HG03571 (cell line): ENCODE measurements around the gene XPNPEP1.
A peak's percentile ranks its signal among the peaks of the same experiment; 100 is the strongest.

Source experiments
- ATAC-seq: cut with Tn5 transposase; IDR thresholded peaks from one replicate; pipeline ENCODE4 v1.9.1; 2021; ENCODE audit not compliant: unreplicated experiment

The XPNPEP1 gene

DNA sequence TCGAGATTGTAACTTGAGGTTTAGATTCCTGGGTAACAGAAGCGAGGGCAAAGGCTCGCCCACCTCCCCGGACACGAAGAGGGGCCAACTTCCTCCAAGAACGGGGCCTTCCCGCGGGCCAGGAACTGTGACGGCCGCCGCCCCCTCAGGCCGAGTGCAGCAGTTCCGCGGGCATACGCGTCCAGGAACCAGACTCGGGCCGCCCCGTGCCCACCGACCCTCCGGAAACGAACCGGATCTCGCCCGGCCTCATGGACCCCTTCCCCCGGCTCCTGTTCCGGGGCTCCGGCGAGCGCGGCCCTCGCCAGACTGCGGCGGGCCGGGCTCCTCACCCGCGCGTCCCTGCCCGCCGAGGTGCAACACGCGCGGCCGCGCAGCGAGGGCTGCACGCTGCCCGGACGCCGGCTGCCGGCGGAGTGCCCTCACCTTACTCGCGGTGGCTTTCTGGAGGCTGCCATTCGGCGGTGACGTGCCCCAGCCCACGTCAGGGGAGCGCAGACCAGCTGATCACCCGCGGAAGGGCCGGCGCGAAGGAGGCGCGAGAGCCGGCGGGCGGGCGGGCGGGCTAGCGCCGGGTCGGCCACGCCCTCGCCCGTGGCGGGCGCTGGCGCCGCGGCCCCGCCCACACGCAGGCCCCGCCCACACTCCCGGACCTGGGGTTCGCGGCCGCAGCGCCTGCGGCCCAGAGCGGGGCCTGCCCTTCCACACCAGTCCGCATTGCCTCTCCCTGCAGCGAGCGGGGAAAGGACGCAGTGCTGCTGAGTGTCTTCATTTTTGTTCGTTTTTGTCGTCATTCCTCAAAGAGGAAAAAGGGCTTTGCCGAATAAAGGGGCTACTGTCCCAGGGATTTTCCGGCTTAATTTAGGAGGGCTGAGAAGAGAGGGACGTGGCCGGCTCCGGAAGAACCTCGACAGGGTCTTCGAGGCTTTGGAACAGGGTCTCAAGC, at the start of gene XPNPEP1:
TSS of gene XPNPEP1 (minus strand) at position 536 of the 946 bp plus-strand sequence. CDS start at position 458, 78 bp downstream.
- ATAC-seq, result peak; percentile 98

DNA sequence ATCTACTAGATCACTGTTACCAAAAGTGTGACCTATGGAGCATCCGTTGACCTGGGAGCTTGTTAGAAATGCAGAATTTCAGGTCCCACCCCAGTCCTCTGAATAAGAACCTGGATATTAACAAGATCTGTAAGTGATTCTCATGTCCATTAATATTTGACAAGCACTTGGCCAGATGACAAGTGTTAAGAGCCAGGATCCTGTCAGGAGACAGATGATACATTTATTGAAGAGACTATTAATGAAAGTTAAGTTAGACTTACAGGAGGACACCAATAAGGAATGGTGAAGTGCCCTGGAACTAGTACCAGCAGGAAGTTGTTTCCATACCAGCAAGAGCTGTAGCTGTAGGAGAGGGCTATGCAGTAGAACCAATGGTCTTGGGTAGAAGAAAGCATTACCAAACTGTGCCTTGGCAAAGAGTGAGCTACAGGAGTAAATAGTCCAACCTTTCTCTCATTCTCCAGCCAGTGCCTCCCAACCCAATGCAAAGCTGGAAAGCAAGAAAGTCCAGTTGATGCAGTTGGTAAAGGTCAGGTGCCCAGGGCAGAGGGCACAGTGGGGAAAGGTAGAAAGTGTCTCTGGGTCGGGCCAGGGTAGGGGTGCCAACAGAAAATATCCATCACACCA, 49.2 kb upstream of the XPNPEP1 start:
- no peak for ATAC-seq

DNA sequence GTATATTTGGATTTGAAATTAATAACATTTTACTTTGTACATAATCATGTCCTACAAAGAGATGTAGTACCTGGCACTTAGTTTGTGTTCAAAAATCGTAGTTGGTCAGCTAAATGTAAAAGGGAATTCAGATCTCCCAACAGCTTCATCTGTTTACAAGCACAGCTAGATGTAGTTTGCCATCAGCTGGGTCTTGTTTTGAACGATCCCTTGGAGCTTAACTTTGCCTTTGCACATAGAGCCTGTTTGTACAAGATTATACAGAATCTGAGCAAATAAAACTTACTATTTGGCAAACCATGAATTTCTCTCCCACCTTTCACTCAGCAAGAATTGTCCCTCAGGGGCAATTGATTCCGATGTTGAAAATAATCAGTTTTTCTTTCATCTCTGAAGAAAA, 48.3 kb upstream of the XPNPEP1 start:
- no peak for ATAC-seq

DNA sequence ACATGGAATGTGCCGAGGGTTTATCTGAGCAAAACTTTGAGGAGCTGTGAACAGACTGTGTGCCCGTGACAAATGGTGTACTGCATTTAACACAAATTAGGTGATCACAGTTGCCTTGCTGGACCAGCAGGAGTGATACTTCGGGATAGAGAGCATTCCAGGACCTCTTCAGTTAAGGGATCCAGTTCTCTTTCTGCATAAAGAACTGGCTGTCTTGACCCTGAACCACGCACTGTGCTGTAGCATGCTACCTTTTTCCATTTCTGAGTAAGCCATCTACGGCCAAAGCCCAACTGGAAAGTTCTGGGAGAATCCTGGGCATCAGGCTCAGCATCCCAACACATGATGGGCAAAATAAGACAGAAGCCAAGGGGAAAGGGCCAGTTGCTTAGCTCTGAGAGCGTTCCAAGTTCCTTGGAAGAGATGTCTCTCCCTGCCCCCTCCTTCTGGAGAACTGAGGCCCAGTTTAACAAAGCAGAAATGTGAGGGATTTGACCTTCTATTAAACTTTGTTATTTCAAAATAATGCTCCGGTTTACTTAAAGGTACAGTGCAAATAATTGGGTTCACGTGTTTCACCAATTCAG, 46.5 kb upstream of the XPNPEP1 start:
- ATAC-seq, result no peak

DNA sequence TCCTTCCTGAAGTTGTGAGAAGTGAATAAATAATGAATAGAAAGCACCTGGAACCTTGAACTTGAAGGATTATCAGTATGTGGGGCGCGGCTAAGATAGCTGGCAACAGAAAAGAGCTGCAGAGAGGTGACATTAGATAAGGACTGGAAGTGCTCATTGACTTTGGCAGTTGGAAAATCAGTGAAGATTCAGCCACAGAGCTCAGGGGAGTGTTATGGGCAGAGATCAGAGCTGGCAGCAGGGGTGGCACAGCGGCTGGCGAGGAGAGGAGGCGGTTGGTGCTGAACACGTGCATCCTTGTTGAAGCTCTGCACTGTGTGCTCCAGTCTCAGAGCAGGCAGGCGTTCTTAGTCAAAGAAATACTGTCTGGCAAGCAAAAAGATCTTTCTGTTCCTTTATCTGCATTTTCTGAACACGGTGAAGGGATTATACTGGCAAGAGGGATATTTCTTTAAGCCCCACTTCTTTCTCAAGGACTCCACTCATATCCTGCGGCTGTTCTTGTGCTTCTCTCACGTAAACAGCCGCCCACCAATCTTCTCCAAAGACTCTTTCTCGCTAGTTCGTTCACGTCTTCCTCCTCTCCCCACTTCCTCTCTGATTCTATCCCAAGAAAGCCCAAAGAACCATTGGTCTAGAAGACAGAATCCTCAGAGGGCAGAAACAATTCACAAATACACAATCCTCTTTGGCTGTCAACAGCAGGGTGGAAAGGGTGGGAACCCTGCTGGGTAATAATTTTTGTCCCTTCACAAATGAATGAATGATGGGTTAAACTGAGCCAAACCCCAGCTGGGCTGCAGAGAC, 45.8 kb upstream of the XPNPEP1 start:
- no peak for ATAC-seq

DNA sequence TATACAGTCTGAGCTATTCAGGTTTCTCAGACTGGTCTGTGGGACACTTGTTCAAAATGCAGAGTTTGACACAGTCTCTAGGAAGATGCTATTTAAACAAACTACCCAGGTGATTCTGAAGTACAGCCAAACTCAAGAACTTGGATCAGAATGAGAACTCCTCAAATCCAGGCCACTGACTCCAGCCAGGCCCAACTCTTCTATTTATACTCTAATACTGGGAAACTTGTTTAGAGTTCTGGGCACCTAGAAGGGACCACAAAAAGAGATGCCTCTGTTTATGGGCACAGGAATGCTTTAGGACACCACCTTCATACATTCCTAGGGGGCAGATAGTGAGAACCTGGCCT, 44.4 kb upstream of the XPNPEP1 start:
- no peak for ATAC-seq

DNA sequence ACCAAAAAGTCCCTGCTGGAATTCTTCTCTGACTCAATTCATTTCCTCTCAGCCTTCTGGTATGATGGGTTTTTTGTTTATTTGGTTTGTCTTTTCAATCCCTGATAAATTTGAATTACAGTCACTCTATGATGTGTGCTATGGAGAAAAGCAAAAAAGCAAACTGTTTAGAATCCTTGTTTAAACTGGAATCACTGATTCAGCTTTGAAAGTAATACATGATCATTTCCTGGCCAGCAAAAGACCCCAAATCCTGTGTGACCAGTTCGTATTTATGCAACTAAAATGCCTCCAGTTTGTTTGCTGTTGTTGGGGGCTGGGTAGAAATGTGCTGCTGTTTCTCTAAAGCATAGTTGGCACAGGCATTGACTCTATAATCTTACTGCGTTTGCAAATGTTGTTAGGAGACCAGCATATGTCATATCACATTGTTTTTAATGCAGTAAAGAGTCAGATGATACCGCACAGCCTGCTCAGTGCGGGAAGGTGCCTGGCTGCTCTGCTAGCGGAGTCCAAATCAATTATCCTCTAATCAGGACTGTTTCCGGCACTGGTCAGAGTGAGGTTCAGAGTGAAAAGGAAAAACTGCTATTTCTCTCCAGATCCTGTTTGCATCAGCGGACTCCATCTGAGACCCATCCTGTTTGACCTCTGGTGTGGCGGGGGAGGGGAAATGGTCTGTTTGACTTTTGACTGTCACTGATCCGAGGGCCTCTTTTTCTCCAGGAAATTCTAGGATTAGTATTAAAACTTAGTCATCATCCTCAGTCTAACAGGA, 43.8 kb upstream of the XPNPEP1 start:
- ATAC-seq, result no peak

DNA sequence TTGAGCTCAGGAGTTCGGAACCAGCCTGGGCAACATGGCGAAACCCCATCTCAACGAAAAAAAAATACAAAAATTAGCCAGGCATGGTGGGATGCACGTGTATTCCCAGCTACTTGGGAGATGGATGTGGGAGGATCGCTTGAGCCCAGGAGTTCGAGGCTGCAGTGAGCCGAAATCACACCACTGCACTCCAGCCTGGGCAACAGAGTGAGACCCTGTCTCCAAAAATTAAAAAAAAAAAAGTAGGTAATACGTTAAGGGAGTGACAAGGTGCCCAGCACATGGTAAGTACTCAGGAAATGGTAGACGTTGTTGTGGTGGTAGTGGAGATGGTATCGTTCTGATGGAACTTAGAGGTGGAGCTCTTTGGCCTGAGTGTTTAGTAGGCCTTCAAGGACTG, 41.0 kb upstream of the XPNPEP1 start:
- ATAC-seq, result no peak

DNA sequence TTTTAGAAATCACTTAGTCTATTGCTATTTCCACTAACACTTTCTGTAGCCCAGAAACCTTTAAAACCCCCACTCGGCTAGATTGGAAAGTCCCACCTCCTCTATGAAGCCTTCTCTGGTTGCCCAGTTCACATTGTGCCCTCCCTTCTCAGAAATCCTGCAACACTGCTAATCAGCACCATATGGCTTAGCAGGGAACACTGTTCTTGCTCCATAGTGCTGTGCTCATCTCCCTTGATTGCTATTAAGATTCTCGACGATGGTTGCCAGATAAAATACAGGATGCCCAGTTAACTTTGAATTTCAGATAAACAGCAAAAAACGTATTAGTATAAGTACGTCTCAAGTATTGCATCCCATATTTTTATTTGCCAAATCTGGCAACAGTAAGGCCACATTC, 40.1 kb upstream of the XPNPEP1 start:
- no peak for ATAC-seq

DNA sequence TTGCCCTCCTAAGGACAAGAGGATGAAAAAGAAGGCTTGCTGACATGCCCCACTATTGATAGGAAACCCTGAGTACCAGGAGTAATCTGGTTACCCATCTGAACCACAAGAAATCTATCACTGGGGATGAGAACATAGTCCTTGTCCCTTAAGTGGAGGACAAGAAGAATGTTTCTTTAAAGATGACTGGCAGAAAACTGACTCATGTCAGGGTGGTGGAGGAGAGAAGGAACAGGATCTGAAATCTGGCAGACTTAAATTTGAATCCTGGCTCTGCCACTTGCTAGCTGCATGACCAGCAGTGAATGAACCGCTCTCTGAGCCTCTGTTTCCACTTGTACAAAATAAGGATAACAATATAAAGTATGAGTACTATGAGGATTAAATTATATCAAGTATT, 38.9 kb upstream of the XPNPEP1 start:
- no peak for ATAC-seq

DNA sequence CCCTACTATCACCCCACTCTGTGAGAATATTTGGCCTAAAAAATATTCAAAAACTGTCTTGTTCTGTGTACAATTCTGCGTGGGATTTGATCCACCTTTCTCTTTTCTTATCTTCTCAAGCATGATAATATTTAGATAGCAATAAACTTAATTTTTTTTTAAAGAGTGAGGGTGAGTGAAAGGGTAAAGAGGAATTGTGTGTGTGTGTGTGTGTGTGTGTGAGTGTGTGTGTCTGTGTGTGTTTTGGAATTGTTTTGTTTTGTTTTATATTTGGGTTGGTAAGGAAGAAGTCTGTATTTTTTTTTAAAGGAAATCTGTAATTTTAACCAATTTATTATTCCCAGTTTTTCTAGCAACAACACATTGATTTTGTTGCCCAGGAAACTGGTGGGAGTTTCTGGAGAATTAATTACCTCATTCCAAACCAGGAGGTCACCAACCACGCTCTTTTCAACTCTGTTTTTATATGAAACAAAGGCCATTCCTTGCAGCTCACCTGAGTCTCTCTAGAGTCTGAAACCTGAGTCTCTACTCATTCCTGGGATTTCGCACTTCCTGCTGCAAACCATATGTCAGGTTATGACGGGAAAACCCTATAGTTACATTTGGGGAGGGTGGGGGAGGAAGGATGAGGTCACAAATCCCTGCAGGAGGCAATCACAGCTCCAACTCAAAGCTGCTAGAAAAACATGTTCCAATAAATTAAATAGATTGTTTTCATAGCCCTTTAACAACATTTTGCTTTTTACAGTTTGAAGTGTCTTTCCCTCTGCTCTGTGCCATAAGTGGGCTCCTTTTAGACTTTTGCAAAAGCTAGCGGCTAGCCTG, 38.1 kb upstream of the XPNPEP1 start:
- no peak for ATAC-seq

DNA sequence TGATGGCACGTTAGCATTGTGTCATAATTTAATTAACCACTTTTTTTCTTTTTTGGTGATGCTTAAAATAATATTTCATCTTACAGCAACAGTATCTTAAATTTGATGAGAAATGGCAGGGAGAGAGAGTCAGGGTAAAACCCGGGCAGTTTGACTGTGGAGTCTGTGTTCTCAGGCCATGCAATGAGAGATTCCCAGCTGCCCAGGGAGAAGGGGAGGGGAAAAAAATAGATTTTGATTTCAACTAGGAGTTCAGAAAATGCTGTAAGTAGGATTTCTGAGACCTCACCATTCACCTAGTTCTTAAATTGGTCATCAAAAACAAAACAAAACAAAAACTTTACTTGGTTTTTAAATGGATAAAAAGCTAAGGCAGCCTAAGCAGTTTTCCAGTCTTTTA, 37.4 kb upstream of the XPNPEP1 start:
- no peak for ATAC-seq

DNA sequence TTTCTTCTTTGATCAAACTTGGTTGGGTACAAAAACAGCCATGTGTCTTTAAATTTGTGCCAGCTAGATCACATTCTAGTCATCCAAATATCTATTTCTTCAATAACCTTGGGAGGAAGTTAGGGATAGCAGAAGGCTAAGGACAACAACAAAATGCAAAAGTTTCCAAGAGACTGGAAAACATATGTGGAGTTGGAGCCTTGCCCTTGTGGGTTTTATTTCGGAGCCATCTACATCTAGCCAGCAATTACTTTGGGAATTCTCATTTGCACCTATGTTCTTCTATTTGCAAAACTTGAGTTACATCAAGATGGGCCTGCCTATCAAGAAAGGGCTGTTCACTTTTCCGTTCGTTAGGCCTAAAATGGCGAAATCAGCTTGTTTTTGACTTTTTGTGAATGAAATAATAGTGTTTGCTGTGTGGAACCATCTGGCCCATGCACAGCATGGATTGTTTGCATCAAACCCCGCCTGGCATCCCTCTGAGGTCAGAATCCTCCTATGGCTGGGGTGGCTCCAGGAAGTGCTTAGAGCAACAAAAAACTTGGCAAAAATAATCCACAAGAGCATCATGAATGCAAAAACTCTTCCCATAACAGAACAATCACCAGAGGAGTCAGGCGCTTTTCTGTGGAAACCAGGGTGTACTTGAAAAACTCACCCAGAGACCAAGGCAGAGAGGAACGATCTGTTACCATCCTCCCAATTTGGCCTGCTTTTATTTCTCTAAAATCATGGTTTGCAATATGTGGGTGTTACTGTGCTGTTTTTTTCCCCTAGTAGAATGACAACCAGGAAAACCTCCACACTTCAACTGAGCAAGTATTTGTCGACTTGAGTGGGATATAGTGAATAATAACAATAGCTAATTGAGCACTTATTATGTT, 36.2 kb upstream of the XPNPEP1 start:
- ATAC-seq, result no peak

DNA sequence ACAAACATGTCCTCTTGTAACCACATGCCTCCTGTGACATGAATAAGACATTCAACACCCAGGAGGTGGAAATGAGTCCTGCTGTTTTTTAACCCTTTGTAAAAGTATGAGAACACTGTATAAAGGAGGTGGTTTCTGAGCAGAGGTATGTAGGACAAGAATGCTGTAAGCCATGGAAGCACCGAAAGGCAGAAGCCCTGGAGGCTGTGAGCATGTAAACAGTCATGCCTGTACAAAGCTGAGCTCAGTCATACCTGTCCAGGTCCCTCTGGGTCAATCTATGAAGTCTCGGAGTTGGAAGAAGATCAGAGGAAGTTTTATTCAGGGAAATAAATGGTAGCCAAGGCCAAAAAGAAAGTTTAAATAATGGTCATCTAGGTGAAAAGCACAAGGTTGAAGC, 34.7 kb upstream of the XPNPEP1 start:
- ATAC-seq, result no peak

DNA sequence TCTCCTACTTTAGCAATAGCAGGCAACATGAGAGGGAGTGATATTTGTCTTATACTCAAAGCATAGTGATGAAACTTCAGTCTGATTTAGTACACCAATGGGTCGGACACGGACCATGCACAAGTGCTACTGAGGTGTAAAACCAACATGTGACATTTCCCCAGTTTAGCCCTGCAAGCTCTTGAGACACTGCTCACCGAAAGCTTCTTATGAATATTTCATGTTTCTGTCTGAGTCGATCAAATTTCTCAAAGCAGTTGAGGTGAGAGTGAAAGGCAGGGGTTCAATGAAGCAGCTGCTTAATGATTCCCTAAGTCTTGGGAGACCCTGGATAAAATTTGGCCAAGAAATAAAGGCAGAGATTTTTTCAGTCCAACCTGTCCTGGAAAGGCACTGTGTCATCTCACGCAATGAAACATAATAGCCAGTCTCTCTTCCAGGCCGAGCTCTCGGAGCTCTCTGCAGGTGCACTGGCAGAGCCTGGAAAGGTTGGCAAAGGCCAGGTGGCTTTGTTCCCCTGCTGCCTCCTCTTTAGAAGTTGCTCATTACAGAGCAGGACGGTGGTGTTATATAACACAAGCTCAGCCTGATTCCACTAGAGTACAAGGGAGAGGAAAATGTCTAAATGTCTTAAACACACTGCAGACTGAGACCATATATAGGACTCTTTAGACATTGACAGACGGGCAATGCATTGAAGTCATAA, 33.9 kb upstream of the XPNPEP1 start:
- ATAC-seq, result peak; percentile 97

DNA sequence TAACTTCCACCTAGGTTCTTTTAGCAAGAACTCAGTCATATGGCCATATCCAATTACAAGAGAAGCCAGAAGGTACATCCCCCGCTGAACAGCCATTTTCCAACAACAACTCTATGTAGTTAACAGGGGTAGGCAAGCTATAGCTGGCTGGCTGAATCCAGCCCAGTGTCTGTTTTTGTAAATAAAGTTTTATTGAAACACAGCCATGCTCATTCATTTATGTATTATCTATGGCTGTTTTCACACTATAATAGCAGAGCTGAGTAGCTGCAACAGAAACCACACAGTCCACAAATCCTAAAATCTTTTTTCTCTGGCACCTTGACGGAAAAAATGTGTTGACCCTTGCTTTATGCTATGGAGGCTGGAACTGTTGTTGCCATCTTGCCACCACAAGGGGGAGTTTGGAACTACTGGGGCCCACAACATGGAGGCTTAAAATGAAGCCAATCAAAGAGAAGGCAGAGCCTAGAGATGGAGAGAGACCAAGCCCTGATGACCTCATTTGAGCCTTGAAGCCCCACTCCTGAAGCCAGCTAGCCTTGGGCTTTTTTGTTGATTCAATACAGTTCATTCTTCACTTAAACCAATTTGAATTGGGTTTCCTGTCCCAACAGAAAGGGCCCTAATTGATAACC, 33.3 kb upstream of the XPNPEP1 start:
- peak; percentile 64 for ATAC-seq

DNA sequence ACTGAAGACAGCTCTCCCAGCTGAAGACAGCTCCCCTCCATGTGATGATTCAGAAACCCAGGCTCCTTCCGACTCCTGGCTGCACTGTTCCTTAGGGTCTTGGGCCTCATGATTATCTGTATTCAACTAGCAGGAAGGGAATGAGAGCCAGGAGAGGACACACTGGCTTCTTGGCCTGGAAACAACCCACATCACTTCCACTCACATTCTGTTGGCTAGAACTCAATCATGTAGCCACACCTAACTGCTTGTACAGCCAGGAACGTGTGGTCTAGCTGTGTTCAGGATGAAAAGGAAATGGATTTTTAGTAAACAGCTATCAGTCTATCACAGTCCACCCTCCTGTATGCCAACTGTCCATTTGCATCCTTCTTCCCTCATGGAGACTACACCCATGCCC, 30.5 kb upstream of the XPNPEP1 start:
- ATAC-seq, result no peak

DNA sequence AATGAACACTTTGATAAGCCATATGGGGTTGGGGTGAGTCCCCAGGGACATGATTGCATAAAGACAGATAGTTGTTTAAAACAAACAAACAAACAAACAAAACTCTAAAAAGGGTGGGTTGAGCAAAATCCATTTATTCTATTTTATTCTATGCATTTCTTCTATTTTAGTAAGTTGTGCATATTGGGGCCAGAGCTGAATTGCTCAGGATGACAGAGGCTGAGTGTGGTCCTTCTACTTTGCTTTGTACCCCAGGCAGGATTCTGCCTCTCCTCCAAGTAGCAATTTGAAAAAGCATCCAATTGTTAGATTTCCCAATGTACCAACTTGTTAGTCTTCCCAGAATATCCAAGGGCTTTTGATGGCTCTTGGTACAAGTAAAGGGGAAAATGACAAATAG, 29.2 kb upstream of the XPNPEP1 start:
- ATAC-seq, result no peak
